ENCODE results near the gene MAPK11.

The MAPK11 gene

DNA sequence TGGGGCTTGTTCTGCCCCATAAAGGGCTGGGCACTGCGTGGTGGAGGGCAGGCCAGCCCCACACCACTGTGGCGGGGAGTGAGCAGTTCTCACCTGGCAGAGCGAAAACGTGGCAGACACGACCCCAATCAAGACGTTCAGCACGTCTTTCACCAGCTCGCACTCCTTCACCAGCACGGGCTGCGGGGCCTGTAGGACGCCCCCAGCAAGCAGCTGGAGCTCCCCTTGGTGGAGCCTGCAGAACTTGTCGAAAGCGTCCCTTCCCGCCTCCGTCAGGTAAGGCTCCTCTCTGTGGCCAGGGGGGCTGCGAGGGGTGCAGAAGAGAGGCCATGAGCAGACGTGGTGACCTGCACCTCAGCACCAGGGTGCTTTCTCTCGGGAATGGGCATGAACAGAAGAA, 37.0 kb downstream of the MAPK11 start:
- no peak for TF ChIP-seq ARNTL (CRISPR knock-in tag; IDR thresholded peaks at IDR 0.05; ENCODE audit: borderline replicate concordance, low read depth)
- TF ChIP-seq TOX (CRISPR knock-in tag; IDR thresholded peaks at IDR 0.05; ENCODE audit: borderline replicate concordance): no peak
- TF ChIP-seq ZNF8 (CRISPR knock-in tag; IDR thresholded peaks at IDR 0.05): no peak
- TF ChIP-seq RARB (CRISPR knock-in tag; IDR thresholded peaks at IDR 0.05): no peak
- TF ChIP-seq, protein P1, sequence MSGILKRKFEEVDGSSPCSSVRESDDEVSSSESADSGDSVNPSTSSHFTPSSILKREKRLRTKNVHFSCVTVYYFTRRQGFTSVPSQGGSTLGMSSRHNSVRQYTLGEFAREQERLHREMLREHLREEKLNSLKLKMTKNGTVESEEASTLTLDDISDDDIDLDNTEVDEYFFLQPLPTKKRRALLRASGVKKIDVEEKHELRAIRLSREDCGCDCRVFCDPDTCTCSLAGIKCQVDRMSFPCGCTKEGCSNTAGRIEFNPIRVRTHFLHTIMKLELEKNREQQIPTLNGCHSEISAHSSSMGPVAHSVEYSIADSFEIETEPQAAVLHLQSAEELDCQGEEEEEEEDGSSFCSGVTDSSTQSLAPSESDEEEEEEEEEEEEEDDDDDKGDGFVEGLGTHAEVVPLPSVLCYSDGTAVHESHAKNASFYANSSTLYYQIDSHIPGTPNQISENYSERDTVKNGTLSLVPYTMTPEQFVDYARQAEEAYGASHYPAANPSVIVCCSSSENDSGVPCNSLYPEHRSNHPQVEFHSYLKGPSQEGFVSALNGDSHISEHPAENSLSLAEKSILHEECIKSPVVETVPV (CRISPR knock-in tag; IDR thresholded peaks at IDR 0.05): no peak
- no peak for TF ChIP-seq ISL1 (CRISPR knock-in tag; IDR thresholded peaks at IDR 0.05)
- TF ChIP-seq PPARA (CRISPR knock-in tag; IDR thresholded peaks at IDR 0.05; ENCODE audit: borderline replicate concordance): no peak
- no peak for TF ChIP-seq ZFP30 (CRISPR knock-in tag; IDR thresholded peaks at IDR 0.05)
- no peak for TF ChIP-seq TCF4 (CRISPR knock-in tag; IDR thresholded peaks at IDR 0.05; ENCODE audit: borderline replicate concordance)
- TF ChIP-seq, protein P2, sequence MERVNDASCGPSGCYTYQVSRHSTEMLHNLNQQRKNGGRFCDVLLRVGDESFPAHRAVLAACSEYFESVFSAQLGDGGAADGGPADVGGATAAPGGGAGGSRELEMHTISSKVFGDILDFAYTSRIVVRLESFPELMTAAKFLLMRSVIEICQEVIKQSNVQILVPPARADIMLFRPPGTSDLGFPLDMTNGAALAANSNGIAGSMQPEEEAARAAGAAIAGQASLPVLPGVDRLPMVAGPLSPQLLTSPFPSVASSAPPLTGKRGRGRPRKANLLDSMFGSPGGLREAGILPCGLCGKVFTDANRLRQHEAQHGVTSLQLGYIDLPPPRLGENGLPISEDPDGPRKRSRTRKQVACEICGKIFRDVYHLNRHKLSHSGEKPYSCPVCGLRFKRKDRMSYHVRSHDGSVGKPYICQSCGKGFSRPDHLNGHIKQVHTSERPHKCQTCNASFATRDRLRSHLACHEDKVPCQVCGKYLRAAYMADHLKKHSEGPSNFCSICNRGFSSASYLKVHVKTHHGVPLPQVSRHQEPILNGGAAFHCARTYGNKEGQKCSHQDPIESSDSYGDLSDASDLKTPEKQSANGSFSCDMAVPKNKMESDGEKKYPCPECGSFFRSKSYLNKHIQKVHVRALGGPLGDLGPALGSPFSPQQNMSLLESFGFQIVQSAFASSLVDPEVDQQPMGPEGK (CRISPR knock-in tag; IDR thresholded peaks at IDR 0.05; ENCODE audit: borderline replicate concordance): no peak
- TF ChIP-seq SNAI2 (CRISPR knock-in tag; IDR thresholded peaks at IDR 0.05): no peak
- TF ChIP-seq ZFP3 (CRISPR knock-in tag; IDR thresholded peaks at IDR 0.05): no peak
- no peak for TF ChIP-seq GLIS3 (CRISPR knock-in tag; IDR thresholded peaks at IDR 0.05)
- no peak for TF ChIP-seq ZNF565 (CRISPR knock-in tag; conservative IDR thresholded peaks at IDR 0.05; ENCODE audit: low read depth)
- TF ChIP-seq, protein P3, sequence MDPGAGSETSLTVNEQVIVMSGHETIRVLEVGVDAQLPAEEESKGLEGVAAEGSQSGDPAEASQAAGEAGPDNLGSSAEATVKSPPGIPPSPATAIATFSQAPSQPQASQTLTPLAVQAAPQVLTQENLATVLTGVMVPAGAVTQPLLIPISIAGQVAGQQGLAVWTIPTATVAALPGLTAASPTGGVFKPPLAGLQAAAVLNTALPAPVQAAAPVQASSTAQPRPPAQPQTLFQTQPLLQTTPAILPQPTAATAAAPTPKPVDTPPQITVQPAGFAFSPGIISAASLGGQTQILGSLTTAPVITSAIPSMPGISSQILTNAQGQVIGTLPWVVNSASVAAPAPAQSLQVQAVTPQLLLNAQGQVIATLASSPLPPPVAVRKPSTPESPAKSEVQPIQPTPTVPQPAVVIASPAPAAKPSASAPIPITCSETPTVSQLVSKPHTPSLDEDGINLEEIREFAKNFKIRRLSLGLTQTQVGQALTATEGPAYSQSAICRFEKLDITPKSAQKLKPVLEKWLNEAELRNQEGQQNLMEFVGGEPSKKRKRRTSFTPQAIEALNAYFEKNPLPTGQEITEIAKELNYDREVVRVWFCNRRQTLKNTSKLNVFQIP (CRISPR knock-in tag; IDR thresholded peaks at IDR 0.05; ENCODE audit: borderline replicate concordance, low read depth): no peak
- TF ChIP-seq ZNF70 (CRISPR knock-in tag; IDR thresholded peaks at IDR 0.05): no peak
- ATAC-seq: no peak

- TF ChIP-seq, protein P2 (CRISPR knock-in tag; IDR thresholded peaks at IDR 0.05; ENCODE audit: borderline replicate concordance): no peak
- TF ChIP-seq, protein P3 (CRISPR knock-in tag; IDR thresholded peaks at IDR 0.05; ENCODE audit: borderline replicate concordance, low read depth): no peak
- TF ChIP-seq RARB (CRISPR knock-in tag; IDR thresholded peaks at IDR 0.05) (no peak), BACH2 (CRISPR knock-in tag; IDR thresholded peaks at IDR 0.05; ENCODE audit: borderline replicate concordance) (no peak), ARNTL (CRISPR knock-in tag; IDR thresholded peaks at IDR 0.05; ENCODE audit: borderline replicate concordance, low read depth) (no peak), ZNF565 (CRISPR knock-in tag; conservative IDR thresholded peaks at IDR 0.05; ENCODE audit: low read depth) (no peak), PPARA (CRISPR knock-in tag; IDR thresholded peaks at IDR 0.05; ENCODE audit: borderline replicate concordance) (no peak), TCF4 (CRISPR knock-in tag; IDR thresholded peaks at IDR 0.05; ENCODE audit: borderline replicate concordance) (no peak)
- TF ChIP-seq, protein P4, sequence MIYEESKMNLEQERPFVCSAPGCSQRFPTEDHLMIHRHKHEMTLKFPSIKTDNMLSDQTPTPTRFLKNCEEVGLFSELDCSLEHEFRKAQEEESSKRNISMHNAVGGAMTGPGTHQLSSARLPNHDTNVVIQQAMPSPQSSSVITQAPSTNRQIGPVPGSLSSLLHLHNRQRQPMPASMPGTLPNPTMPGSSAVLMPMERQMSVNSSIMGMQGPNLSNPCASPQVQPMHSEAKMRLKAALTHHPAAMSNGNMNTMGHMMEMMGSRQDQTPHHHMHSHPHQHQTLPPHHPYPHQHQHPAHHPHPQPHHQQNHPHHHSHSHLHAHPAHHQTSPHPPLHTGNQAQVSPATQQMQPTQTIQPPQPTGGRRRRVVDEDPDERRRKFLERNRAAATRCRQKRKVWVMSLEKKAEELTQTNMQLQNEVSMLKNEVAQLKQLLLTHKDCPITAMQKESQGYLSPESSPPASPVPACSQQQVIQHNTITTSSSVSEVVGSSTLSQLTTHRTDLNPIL (CRISPR knock-in tag; IDR thresholded peaks at IDR 0.05; ENCODE audit: low read depth): no peak
- ATAC-seq: no peak
Observed at GRCh38 chr22:50232481-50233151, 37.6 kb downstream of the MAPK11 start.

- ATAC-seq: no peak
- no peak for TF ChIP-seq ZNF565 (CRISPR knock-in tag; conservative IDR thresholded peaks at IDR 0.05; ENCODE audit: low read depth)
- TF ChIP-seq, protein P1 (CRISPR knock-in tag; IDR thresholded peaks at IDR 0.05): no peak
- no peak for TF ChIP-seq ZC3H10 (CRISPR knock-in tag; IDR thresholded peaks at IDR 0.05)
- no peak for TF ChIP-seq RARB (CRISPR knock-in tag; IDR thresholded peaks at IDR 0.05)
- no peak for TF ChIP-seq ESRRG (CRISPR knock-in tag; IDR thresholded peaks at IDR 0.05)
- TF ChIP-seq TSHZ2 (CRISPR knock-in tag; IDR thresholded peaks at IDR 0.05): no peak
- TF ChIP-seq GLIS3 (CRISPR knock-in tag; IDR thresholded peaks at IDR 0.05): no peak
- TF ChIP-seq BACH2 (CRISPR knock-in tag; IDR thresholded peaks at IDR 0.05; ENCODE audit: borderline replicate concordance): no peak
- TF ChIP-seq ZFP3 (CRISPR knock-in tag; IDR thresholded peaks at IDR 0.05): no peak
- no peak for TF ChIP-seq PPARA (CRISPR knock-in tag; IDR thresholded peaks at IDR 0.05; ENCODE audit: borderline replicate concordance)
Observed at GRCh38 chr22:50229370-50229769, 40.8 kb downstream of the MAPK11 start.

Data from SK-N-SH treated with all-trans-retinoic acid at 6 μM for 48 hours (cell line).